GM19193 (cell line): ENCODE results near the gene UQCR10.

Experiments
- POLR2A ChIP-seq: IDR thresholded peaks from 4 replicates; pipeline ENCODE4 v1.6.1; 2011; ENCODE audit not compliant: insufficient read depth, insufficient read length; ENCODE audit errors: extremely low read depth

UQCR10 gene

DNA sequence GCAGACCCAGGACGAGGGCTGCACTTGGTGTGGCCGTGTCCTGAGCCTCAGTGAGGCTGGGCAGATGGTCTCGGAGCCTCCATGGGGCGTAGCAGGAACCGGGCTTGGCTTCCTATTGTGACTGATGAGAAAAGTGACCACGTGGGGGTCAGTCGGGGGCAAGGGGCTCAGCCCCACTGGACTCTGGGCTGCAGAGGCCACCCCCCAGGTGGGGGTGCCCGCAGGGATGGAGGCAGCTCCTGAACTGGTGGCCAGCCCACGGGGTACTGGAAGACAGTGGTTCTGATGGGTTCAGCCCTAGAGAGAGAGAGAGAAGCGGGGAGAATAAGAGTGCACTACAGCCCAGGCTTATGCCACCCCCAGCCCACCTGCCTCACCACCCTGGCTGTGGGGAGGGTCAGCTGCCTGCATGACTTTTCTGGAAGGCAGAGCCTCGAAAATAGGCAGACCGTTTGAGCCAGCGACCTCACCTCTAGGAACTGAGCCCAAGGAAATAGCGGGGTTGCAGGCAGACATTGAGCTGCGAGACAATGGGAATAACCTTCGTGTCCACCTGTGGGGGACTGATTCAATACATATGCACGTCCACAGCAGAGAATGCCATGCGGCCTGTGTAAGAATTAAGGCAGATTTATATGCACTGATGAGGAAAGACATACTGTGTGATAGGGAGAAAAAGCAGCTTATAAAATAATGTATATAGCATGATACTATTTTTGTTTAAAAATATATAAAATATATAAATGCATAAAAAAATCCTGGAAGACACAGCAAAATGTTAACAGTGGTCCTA lies 35.9 kb upstream of the UQCR10 start:
- TF ChIP-seq POLR2A, result no peak

DNA sequence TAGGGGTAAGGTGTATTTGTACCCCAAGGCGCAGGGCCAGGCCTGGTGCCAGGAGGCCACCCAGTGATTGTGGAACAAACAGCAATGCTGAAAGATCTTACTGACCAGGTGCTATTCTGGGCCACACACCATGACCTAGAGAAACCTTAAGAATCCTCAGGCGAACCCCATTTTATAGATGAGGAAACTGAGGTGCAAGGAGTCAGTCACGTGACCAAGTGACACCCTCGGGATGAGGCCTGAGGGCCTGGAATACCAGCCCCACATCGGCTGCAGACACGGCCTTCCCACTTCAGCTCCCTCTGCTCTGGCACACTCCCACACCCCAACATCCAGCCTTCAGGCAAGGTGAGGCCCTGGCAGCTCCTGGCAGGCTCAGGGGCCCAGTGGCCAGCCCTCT lies 34.3 kb upstream of the UQCR10 start:
- no peak for TF ChIP-seq POLR2A

DNA sequence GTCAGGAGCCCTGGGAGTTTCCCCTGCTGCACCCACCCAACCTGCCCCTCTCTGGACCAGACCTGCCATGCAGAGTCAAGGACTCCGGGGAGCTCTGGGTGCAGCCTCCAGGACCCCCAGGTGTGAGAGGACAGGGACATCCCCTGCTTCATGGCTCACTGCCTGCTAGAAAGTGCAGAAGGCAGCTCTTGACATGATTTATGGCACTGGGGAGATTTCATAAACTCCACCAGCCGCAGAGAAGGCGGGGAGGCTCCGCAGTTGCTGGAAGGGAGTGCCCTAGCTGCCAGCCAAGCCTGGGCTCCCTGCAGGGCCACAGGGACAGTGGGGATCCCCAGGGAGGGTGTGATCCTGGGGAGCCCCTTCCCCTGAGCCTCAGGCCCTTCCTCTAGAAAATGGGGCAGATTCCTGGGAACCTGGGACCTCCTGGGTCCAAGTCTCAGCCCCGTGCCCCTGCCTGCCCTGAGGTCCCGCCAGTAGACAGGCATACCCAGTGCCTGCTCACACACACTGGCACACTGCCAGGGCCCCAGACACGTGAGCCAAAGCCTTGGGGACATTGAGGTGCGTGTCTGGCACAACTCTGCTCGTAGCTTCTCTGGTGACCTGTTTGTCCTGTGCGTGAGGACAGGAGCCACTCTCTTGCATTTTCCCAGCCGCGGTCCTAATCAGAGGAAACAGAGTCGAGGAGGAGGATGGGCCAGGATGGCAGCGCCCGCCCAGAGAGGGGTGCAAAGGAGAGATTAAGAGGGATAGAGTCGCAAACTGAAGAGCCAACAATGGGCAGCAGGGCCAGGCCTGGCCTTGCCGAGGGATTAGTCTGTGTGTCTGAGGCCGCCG lies 33.6 kb upstream of the UQCR10 start:
- no peak for TF ChIP-seq POLR2A

DNA sequence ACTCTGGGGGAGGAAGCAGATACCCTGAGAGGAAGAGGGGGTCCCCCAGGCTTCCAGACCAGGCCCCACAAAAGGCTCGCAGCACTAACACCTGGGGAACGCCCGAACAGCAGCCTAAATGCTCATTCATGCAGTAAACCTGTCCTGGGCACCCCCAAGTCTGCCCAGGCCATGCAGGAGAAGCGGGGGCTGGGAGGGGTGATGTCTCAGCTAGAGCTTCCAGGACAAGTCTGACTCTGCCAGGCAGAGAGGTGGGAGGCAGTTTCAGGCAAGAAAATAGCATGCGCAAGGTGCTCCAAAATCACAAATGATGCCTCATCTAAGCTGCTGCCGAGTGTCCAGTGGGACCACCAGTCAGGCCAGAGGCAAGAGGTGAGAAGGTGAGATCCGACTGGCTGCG lies 32.8 kb upstream of the UQCR10 start:
- TF ChIP-seq POLR2A, result no peak

DNA sequence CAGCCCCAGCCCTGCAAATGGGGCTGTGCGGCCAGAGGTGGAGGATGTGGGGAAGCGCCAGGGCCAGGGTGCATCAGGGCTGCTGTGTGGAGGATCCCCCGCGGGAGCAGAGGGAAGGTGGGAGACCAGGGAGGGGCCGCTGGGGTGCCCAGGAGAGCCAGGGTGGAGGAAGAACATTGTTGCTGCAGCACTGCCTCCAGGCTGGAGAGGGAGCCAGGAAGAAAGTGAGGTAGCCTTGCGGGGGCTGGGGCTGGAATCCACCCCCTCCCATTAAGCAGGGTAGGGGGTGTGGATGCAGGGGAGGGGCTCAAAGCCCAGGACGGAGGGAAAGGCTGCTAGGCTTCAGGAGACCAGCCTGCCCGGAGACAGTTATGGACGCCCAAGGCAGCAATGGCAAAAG lies 32.3 kb upstream of the UQCR10 start:
- no peak for TF ChIP-seq POLR2A

DNA sequence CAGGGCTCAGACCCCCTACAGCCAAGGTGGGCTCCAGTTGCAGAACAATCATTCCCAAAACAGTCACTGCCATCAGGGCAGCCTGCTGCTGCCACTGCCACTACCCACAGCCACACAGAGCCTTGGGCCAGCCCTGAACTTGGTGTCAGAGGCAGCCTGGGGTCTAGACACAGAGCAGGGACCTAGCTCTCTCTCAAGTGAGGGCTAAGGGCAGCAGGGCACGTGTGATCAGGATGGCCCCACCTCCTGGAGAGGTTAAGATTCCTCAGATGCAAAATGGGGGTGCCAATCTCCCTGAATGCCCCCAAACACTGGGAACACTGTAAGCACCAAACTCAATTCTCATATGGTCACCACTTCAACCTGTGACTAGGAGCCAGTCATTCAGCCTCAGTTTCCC lies 31.8 kb upstream of the UQCR10 start:
- TF ChIP-seq POLR2A, result no peak

DNA sequence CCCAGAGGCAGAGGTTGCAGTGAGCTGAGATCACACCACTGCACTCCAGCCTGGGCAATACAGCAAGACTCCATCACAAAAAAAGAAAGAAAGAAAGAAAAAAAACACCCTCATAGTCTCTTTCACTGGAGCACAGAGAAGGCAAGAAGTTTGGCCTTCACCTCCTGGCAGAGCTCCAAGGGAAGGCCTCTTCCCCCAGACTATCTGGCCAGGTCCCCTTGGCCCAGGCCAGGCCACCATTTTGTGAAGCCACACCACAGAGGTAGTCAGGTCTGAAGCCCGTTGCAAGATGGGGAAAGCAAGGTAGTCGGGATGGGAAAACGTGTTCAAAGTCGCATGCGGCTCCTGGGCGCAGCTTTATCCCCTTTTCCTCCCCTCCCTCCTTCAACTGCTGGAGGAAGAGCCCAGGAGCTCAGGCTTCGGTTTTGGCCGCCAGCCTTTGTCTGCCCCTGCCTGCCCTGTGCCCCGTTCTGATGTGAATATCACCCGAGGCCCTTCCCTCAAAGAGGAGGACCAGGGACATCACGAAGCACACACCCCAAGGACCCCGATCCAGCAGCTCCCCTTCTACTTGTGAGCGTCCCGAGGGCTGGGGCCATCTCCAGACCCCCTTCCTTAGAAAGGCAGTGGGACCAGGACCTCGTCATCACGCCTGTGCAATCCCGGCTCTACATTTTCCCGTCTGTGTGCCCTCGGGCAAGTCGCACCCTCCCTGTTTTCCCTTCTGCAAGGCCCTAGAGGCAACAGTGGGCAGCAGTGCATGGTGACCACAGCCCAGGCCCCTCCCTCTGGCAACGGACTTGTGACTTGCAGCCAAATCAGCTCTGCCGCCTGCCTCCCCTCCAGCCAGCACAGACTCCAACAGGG lies 29.7 kb upstream of the UQCR10 start:
- no peak for TF ChIP-seq POLR2A

DNA sequence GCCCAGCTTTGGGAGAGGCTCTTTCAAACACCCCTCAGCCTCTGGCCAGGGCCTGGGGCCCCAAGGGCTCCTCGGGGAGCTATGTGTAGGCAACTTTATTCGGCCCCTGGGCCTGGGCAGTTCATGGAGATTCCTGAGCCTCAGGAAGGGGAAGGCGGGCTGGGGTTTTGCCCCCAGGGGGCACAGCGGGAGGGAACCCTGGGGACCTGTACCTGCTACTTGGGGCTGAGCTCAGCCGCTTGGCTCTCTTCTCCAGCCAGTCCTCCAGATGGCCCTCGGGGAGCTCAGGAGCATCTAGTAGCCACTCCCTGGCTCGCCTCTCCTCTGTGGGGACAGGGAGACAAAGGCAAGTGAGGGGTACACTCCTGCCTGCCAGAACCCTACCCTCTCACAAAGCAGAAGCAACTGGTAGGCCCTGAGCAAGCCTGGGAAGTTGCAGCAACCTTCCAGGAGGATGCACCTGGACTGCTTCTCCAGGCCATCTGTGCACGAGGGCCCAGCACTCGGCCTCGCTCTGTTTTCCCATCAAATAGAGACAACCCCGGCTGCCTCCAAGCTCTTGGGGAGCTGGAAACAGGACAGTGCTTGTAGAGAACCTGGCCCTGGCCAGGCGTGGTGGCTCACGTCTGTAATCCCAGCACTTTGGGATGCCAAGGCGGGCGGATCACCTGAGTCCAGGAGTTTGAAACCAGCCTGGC lies 28.9 kb upstream of the UQCR10 start:
- no peak for TF ChIP-seq POLR2A

DNA sequence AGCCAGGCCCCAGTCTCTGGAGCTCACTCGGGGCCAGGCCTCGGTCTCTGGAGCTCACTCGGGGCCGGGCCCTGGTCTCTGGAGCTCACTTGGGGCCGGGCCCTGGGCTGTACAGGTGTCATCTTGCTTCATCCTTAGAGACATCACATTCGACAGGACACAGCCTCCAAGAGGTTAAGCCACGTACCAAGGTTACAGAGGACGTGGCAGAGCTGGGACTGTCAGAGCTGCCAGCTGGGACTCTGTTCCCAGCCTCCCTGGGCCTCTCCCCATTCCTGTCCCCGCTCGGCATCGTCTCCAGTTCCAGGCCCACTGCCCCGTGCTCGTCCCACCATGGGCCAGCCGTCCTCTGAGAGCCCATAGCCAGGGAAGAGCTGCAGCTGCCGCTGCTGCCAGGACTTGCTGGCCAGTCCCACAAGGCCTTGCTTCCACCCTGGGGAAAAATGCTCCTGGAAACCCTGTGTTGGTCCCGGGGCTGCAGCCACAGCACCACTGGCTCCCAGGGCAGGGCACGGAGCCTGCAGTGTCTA lies 27.8 kb upstream of the UQCR10 start:
- no peak for TF ChIP-seq POLR2A

DNA sequence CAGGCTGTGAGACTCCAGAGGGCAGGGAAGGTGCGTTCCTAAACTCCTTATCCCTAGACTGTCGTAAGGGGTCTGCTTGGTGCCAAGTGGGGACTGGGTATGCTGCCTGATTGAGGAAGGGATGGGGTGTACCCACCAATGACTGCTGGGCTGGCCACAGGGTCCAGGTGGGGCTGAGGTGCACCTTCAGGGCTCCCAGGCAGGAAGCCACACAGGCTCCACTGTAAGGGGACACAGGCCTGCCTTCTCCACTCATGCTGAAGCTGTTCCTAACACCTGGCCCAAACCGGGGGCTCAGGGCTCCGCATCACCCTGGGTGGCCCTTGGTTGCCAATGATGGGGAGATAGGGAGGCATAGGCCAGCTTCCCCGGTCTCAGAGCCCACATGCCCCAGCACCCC lies 27.0 kb upstream of the UQCR10 start:
- no peak for TF ChIP-seq POLR2A

DNA sequence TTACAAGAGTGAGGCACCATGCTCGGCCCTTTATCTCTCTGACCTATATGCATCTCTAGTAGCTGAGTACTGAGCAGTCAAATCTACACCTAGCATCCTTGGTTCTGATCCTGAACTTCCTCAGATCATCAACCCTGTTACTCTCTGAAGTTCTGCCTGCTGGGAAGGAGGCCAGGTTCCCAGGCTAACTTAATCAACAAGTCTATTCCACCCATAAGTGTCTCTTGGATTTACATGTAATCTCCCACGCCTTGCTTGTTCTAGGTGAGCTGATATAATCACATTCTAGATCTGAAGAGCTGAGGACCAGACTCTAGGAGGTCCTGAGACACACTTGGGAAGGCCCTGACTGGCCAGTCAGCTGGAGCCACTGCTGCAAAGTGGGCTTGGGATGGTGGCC lies 25.2 kb upstream of the UQCR10 start:
- TF ChIP-seq POLR2A, result no peak

DNA sequence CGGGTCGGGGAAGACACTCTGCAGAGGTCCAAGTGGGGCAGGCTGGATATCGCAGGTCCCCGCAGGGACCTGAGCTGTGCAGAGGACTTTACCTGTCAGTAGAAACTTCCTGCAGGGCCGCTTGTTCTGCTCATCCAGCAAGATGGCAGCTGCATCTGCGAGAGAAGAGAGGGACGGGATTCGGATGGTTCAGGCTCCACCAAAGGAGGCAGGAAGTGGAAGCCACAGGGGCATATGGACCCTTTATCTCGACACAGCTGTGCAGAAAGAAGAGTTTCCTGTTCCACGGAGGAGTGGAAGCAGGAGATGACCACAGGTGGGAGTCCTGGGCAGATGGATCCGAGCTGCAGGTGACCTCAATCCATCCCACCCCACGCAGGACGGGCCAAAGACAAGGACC lies 24.8 kb upstream of the UQCR10 start:
- TF ChIP-seq POLR2A, result no peak

DNA sequence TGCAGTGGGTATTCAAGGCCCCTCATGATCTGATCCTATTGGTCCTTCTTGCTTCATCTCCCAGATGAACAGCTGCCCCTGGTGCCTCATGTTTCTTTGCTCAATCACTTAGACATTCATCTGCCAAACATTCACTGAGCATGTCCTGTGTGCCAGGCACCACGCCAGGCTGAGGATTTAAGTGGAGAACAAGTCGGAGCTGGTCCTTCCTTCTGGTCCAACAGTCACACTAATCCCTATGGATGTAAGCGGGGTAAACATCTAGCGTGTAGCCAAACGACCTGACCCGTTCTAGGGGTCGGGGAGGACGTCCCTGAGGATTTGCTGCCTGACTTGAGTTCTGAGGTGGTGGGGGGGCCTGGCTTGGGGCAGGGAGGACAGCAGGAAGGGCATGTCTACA lies 22.3 kb upstream of the UQCR10 start:
- no peak for TF ChIP-seq POLR2A

DNA sequence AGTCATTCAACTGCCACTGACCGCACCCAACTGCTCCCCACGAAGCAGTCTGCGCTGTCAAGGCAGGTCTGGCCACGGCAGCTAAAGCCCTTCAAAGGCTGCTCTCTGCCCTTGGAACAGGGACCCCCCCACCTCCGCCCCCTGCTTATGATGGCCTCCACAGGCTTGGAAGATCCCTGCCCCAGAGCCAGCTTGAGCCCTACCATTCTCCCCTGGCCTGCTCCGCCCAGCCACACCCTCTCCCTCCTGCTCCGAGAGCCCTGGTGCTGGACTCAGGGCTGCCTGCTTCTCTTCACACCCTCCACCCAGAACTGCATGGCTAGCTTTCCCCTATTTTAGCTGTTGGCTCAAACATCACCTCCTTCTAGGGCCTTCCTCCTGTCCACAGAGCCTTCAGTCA lies 19.3 kb upstream of the UQCR10 start:
- TF ChIP-seq POLR2A, result no peak
